Activated naive CD4-positive, alpha-beta T cell treated with anti-CD3 and anti-CD28 coated beads for 36 hours (primary cell): ENCODE measurements around the gene ETFA. TPM values are rescaled to one million over a fixed set of nuclear protein-coding genes. Genes with fewer than 3 reads are reported as not detected.

Source experiments
- CTCF ChIA-PET: fragments of 350-600 bp; sonication (Branson Sonifier 250); formaldehyde crosslinking; loops from one replicate; lab custom pipeline; 2021; ENCODE audit warnings: antibody characterized with exemption; lab: Charles Lee
- DNase-seq: peaks from one replicate; pipeline ENCODE4 v3.0.0-alpha.2; 2020
- H3K27ac Mint-ChIP-seq: one replicate; pipeline ENCODE4 v1.8.0; 2021; ENCODE audit warnings: mild to moderate bottlenecking, mixed read lengths
- H3K27me3 Mint-ChIP-seq: one replicate; pipeline ENCODE4 v1.8.0; 2021; ENCODE audit warnings: low read depth, mixed read lengths
- H3K36me3 Mint-ChIP-seq: one replicate; pipeline ENCODE4 v1.8.0; 2021; ENCODE audit warnings: low read depth, mixed read lengths
- H3K4me1 Mint-ChIP-seq: one replicate; pipeline ENCODE4 v1.8.0; 2021; ENCODE audit warnings: low read depth, mixed read lengths
- H3K4me3 Mint-ChIP-seq: one replicate; pipeline ENCODE4 v1.8.0; 2021; ENCODE audit warnings: mild to moderate bottlenecking, moderate library complexity, mixed read lengths
- H3K9me3 Mint-ChIP-seq: one replicate; pipeline ENCODE4 v1.8.0; 2021; ENCODE audit warnings: mixed read lengths
- intact Hi-C: fragments of 100-400 bp; cut with micrococcal nuclease; formaldehyde crosslinking; loops from one replicate; pipeline ENCODE4 v1.15.1; 2023
- total RNA-seq, 2 experiments: library from RNA; stranded (reverse); gene quantifications; one replicate each; pipeline ENCODE4 v1.2.3, GENCODE V29; 2021

Gene ETFA
- total RNA-seq, 2 experiments from 2014 or later: 158 to 166 TPM

GRCh38 chr15:76333309-76333708 is 22.0 kb upstream of the ETFA start:
- intact Hi-C loops: loop anchor here (10.0 kb wide), 1 partner anchor 531 kb away; no protein-coding TSS in a partner anchor
- no peak overlapping the region for H3K27ac Mint-ChIP-seq
- no peaks in the 10 kb centered on the region for H3K9me3 Mint-ChIP-seq
- H3K36me3 Mint-ChIP-seq: no peaks in the 10 kb centered on the region
- DNase-seq: no peak
- H3K27me3 Mint-ChIP-seq: peaks cover 63% of the 10 kb centered on the region
- peaks cover 23% of the 10 kb centered on the region for H3K4me1 Mint-ChIP-seq
- H3K4me3 Mint-ChIP-seq: no peak overlapping the region
- CTCF ChIA-PET: interaction anchor here (0.6 to 1.5 kb wide), 2 partner anchors 93 to 141 kb away, joined by 3 to 5 read pairs; no protein-coding TSS in a partner anchor

GRCh38 chr15:76332796-76333195 is 21.5 kb upstream of the ETFA start:
- Mint-ChIP-seq H3K27me3 (peaks cover 67% of the 10 kb centered on the region), H3K4me1 (peaks cover 23% of the 10 kb centered on the region), H3K36me3 (no peaks in the 10 kb centered on the region), H3K4me3 (no peak overlapping the region), H3K27ac (no peak overlapping the region), H3K9me3 (no peaks in the 10 kb centered on the region)
- CTCF ChIA-PET: interaction anchor here (1.5 kb wide), 1 partner anchor 141 kb away, joined by 3 read pairs; no protein-coding TSS in a partner anchor
- DNase-seq: no peak
- intact Hi-C loops: loop anchor here (10.0 kb wide), 1 partner anchor 532 kb away; no protein-coding TSS in a partner anchor

- peaks cover 54% of the 10 kb centered on the region for H3K27me3 Mint-ChIP-seq
- CTCF ChIA-PET: interaction anchor here (1.2 to 1.7 kb wide), 2 partner anchors 88 to 140 kb away, joined by 3 to 4 read pairs; no protein-coding TSS in a partner anchor
- H3K4me3 Mint-ChIP-seq: no peak overlapping the region
- DNase-seq: no peak
- peaks cover 2% of the 10 kb centered on the region for H3K4me1 Mint-ChIP-seq
- H3K36me3 Mint-ChIP-seq: no peaks in the 10 kb centered on the region
- H3K27ac Mint-ChIP-seq: no peak overlapping the region
- intact Hi-C loops: loop anchor here (2.0 to 10.0 kb wide), 2 partner anchors 139 to 535 kb away; no protein-coding TSS in a partner anchor
- H3K9me3 Mint-ChIP-seq: no peaks in the 10 kb centered on the region
Measured at GRCh38 chr15:76330080-76330680, 18.9 kb upstream of the ETFA start.

GRCh38 chr15:76328958-76329357 is 17.7 kb upstream of the ETFA start:
- Mint-ChIP-seq H3K4me3 (no peak overlapping the region), H3K36me3 (no peaks in the 10 kb centered on the region), H3K27ac (no peak overlapping the region), H3K4me1 (no peaks in the 10 kb centered on the region), H3K27me3 (peaks cover 46% of the 10 kb centered on the region), H3K9me3 (no peaks in the 10 kb centered on the region)
- DNase-seq: no peak
- intact Hi-C loops: no loop called here
- CTCF ChIA-PET: no interaction called here

- CTCF ChIA-PET: no interaction called here
Measured at GRCh38 chr15:76328106-76328696, 16.9 kb upstream of the ETFA start.

GRCh38 chr15:76327191-76328105 is 16.2 kb upstream of the ETFA start:
- CTCF ChIA-PET: no interaction called here
- H3K9me3 Mint-ChIP-seq: no peaks in the 10 kb centered on the region

More at GRCh38 chr15:76328106-76328696, 16.9 kb upstream of the ETFA start:
- H3K36me3 Mint-ChIP-seq: no peaks in the 10 kb centered on the region
- no peaks in the 10 kb centered on the region for H3K4me1 Mint-ChIP-seq
- H3K4me3 Mint-ChIP-seq: no peak overlapping the region
- H3K9me3 Mint-ChIP-seq: no peaks in the 10 kb centered on the region
- DNase-seq: no peak
- intact Hi-C loops: no loop called here
- peaks cover 40% of the 10 kb centered on the region for H3K27me3 Mint-ChIP-seq
- no peak overlapping the region for H3K27ac Mint-ChIP-seq

GRCh38 chr15:76325704-76326103 is 14.4 kb upstream of the ETFA start:
- Mint-ChIP-seq H3K27ac (no peak overlapping the region), H3K4me1 (no peaks in the 10 kb centered on the region), H3K9me3 (no peaks in the 10 kb centered on the region), H3K36me3 (no peaks in the 10 kb centered on the region), H3K27me3 (peaks cover 32% of the 10 kb centered on the region), H3K4me3 (no peak overlapping the region)
- CTCF ChIA-PET: no interaction called here
- no peak for DNase-seq
- intact Hi-C loops: no loop called here

More at GRCh38 chr15:76327191-76328105, 16.2 kb upstream of the ETFA start:
- H3K36me3 Mint-ChIP-seq: no peaks in the 10 kb centered on the region
- H3K4me1 Mint-ChIP-seq: no peaks in the 10 kb centered on the region
- H3K4me3 Mint-ChIP-seq: no peak overlapping the region
- intact Hi-C loops: no loop called here
- DNase-seq: no peak
- H3K27me3 Mint-ChIP-seq: peaks cover 39% of the 10 kb centered on the region
- no peak overlapping the region for H3K27ac Mint-ChIP-seq

GRCh38 chr15:76324066-76324465 is 12.8 kb upstream of the ETFA start:
- no peak for DNase-seq
- Mint-ChIP-seq H3K36me3 (no peaks in the 10 kb centered on the region), H3K4me3 (no peak overlapping the region), H3K4me1 (no peaks in the 10 kb centered on the region), H3K27me3 (peaks cover 26% of the 10 kb centered on the region), H3K27ac (no peak overlapping the region), H3K9me3 (no peaks in the 10 kb centered on the region)
- intact Hi-C loops: no loop called here
- CTCF ChIA-PET: no interaction called here

GRCh38 chr15:76321602-76322001 is 10.3 kb upstream of the ETFA start:
- Mint-ChIP-seq H3K27ac (no peak overlapping the region), H3K27me3 (peaks cover 19% of the 10 kb centered on the region), H3K9me3 (no peaks in the 10 kb centered on the region), H3K36me3 (no peaks in the 10 kb centered on the region), H3K4me1 (no peaks in the 10 kb centered on the region), H3K4me3 (no peak overlapping the region)
- intact Hi-C loops: no loop called here
- no peak for DNase-seq
- CTCF ChIA-PET: no interaction called here

- CTCF ChIA-PET: no interaction called here
- H3K27me3 Mint-ChIP-seq: peaks cover 17% of the 10 kb centered on the region
- H3K27ac Mint-ChIP-seq: no peak overlapping the region
- H3K36me3 Mint-ChIP-seq: no peaks in the 10 kb centered on the region
- H3K4me1 Mint-ChIP-seq: no peaks in the 10 kb centered on the region
- no peak for DNase-seq
- no peaks in the 10 kb centered on the region for H3K9me3 Mint-ChIP-seq
- intact Hi-C loops: no loop called here
- no peak overlapping the region for H3K4me3 Mint-ChIP-seq
Measured at GRCh38 chr15:76321171-76321570, 9.9 kb upstream of the ETFA start.

- intact Hi-C loops: no loop called here
- Mint-ChIP-seq H3K27ac (no peak overlapping the region), H3K4me3 (no peak overlapping the region), H3K9me3 (no peaks in the 10 kb centered on the region), H3K36me3 (no peaks in the 10 kb centered on the region), H3K27me3 (peaks cover 11% of the 10 kb centered on the region), H3K4me1 (no peaks in the 10 kb centered on the region)
- no peak for DNase-seq
- CTCF ChIA-PET: no interaction called here
Measured at GRCh38 chr15:76320012-76320411, 8.7 kb upstream of the ETFA start.

GRCh38 chr15:76313731-76314130 is 2.5 kb upstream of the ETFA start:
- Mint-ChIP-seq H3K27me3 (no peaks in the 10 kb centered on the region), H3K9me3 (no peaks in the 10 kb centered on the region), H3K36me3 (peaks cover 1% of the 10 kb centered on the region), H3K27ac (no peak overlapping the region), H3K4me3 (no peak overlapping the region), H3K4me1 (peaks cover 18% of the 10 kb centered on the region)
- CTCF ChIA-PET: interaction anchor here (0.6 kb wide), 1 partner anchor 68 kb away, joined by 3 read pairs; no protein-coding TSS in a partner anchor
- no peak for DNase-seq
- intact Hi-C loops: no loop called here
